Gastrocnemius medialis (tissue), 4 donors: ENCODE data around the gene CRYBB1.

Source experiments
- POLR2A ChIP-seq, 2 donors: fragments of 450-650 bp; IDR thresholded peaks; one replicate each; pipeline ENCODE4 v1.6.1; 2017; ENCODE audit warnings: antibody characterized with exemption in 2 of 2, mild to moderate bottlenecking in 2 of 2, moderate library complexity in 2 of 2
- TF ChIP-seq, protein P1 (sequence below), 5 experiments: fragments of 450-650 bp in 3 of 5; fragments of 200-600 bp in 2 of 5; sonication (generic) in 2 of 5; IDR thresholded peaks in 4 of 5; conservative IDR thresholded peaks in 1 of 5; 1 replicate in 4 of 5; 2 replicates in 1 of 5; pipeline ENCODE4 v1.5.1; 2016 to 2019; ENCODE audit warnings: antibody characterized with exemption in 5 of 5, mild to moderate bottlenecking in 3 of 5, moderate library complexity in 3 of 5

DNA sequence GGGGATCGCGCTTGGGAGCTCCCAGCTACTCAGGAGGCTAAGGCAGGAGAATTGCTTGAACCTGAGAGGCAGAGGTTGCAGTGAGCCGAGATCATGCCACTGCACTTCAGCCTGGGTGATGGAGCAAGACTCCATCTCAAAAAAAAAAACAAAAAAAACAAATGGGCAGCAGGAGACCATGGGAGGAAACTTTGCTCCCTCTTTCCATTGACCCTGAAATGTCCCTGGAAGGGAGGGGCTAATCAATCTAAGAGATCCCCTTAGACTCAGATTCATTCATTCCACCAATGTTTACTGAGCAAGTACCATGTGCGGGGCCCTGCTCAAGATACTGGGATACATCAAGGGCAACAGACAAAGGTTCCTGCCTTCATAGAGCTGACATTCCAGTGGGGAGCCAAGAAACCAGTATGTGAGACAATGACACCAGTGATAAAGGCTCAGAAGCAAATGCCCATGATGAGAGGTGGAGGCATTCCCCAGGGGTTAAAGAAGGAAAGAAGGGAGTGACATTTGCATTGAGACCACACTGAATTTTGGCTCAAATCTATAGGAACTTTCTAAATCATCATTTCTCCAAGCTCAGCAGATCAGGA is 67.8 kb downstream of the CRYBB1 start:
- TF ChIP-seq, protein P1, sequence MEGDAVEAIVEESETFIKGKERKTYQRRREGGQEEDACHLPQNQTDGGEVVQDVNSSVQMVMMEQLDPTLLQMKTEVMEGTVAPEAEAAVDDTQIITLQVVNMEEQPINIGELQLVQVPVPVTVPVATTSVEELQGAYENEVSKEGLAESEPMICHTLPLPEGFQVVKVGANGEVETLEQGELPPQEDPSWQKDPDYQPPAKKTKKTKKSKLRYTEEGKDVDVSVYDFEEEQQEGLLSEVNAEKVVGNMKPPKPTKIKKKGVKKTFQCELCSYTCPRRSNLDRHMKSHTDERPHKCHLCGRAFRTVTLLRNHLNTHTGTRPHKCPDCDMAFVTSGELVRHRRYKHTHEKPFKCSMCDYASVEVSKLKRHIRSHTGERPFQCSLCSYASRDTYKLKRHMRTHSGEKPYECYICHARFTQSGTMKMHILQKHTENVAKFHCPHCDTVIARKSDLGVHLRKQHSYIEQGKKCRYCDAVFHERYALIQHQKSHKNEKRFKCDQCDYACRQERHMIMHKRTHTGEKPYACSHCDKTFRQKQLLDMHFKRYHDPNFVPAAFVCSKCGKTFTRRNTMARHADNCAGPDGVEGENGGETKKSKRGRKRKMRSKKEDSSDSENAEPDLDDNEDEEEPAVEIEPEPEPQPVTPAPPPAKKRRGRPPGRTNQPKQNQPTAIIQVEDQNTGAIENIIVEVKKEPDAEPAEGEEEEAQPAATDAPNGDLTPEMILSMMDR (IDR thresholded peaks at IDR 0.05 in 4 of 5, conservative IDR thresholded peaks at IDR 0.05 in 1 of 5) = no peak
- no peak for TF ChIP-seq POLR2A (IDR thresholded peaks at IDR 0.05)
